ENCODE data around the gene PAIP2B.
"Not testable (repeated sequence)": the region's sequence is repeated elsewhere in the genome, so short reads cannot be mapped to it uniquely, and the experiment has no call there.

PAIP2B gene

GRCh38 chr2:71191570-71191943 lies 35.3 kb downstream of the PAIP2B start:
- no peaks in the 10 kb centered on the region for H3K4me1 ChIP-seq (ENCODE audit: insufficient read depth, low read length)
- H3K9ac ChIP-seq (ENCODE audit: low read depth, low read length) = no peak overlapping the region
- no peaks in the 10 kb centered on the region; the same call in 1 of the 2 replicates for H3K9me3 ChIP-seq (ENCODE audit: control insufficient read depth, insufficient read depth, low read length)
- H3K36me3 ChIP-seq (ENCODE audit: insufficient read depth, low read length) = no peaks in the 10 kb centered on the region

DNA sequence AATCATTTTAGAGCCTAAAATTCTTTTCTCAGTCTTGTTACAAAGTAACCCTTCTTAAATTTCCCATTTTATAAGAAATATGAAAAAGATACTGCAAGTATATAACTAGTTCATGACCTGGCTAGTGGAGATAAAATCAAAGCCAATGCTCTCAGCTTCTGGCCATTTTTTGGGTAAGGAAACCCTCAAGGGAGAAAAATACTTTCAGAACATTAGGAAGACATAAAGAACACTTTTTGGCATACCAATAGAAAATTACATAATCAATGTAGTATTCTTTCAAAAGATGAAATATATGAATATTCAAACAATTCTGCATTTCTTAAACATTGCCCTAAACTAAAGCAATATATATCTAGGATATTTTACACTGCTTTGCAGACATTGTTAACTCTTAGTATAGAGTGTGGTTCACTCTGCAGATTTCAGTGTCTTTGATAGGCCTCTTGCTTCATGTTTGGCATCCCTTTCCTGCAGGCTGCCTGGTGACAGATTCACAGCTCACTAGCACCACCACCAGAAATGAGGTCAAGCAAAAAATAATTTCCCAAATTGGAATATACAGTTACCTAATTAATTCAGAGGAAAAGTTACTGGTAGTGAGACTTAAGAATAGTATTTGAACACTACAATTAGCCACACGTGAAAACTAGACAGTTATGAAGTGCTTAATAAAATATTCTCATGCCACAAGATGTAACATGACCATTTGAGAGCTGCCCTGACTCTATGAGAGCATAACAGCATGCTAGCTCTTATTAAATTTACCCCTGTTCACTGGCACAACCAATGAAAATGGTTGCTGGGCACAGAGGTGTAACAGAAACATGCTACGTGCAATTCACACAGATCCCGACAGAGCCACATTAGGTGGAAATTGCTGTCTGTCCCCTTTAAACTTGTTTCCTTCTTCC lies 36.0 kb downstream of the PAIP2B start:
- Histone ChIP-seq H3K9ac (ENCODE audit: low read depth, low read length) (no peak overlapping the region), H3K36me3 (ENCODE audit: insufficient read depth, low read length) (no peaks in the 10 kb centered on the region), H3K9me3 (ENCODE audit: control insufficient read depth, insufficient read depth, low read length) (no peaks in the 10 kb centered on the region; the same call in 1 of the 2 replicates), H3K4me1 (ENCODE audit: insufficient read depth, low read length) (0 out of 2 replicates have a peak, but pooled peaks cover 2% of the 10 kb centered on the region)

DNA sequence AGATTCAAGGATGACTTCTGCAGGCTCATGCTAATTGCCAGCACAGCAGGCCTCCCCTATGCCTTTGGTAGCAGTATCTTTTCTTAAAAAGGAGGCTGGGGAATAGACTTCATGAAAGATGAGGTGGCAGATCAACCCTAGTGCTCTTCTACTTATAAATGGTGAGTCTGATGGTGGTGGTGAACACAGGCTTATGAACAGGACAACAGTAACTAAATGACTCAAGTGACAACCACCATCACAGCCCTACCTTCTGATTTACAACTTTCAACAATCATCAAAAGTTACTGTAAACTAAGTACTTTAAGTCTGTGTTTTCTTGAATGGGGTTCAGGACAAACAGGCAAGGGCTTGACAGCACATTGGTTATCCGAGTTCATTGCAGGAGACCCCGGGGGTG lies 39.3 kb downstream of the PAIP2B start:
- H3K36me3 ChIP-seq (ENCODE audit: insufficient read depth, low read length) = no peaks in the 10 kb centered on the region
- H3K9ac ChIP-seq (ENCODE audit: low read depth, low read length) = no peak overlapping the region
- H3K9me3 ChIP-seq (ENCODE audit: control insufficient read depth, insufficient read depth, low read length) = no peaks in the 10 kb centered on the region; the same call in 1 of the 2 replicates
- H3K4me1 ChIP-seq (ENCODE audit: insufficient read depth, low read length) = 0 out of 2 replicates have a peak, but pooled peaks cover 2% of the 10 kb centered on the region

DNA sequence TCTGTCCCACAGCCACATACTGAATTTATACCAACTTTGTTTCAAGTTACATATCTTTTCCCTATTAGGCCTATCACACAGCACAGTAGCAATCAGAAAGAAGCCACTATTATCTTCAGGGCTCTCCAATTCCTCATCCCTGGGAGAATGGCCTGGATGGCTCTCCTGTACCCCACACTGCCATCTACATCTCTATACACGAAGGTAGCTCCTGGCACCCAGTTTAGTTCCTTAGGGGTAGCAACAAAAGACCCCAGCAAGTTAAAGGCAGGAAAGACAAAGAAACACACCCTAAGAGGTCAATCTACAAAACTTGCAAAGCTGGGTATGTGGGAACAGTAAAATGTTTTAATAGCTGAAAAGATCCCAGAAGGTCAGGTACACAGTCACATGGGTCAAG lies 39.9 kb downstream of the PAIP2B start:
- 0 out of 2 replicates have a peak, but pooled peaks cover 2% of the 10 kb centered on the region for H3K4me1 ChIP-seq (ENCODE audit: insufficient read depth, low read length)
- no peak overlapping the region for H3K9ac ChIP-seq (ENCODE audit: low read depth, low read length)
- no peaks in the 10 kb centered on the region for H3K36me3 ChIP-seq (ENCODE audit: insufficient read depth, low read length)
- H3K9me3 ChIP-seq (ENCODE audit: control insufficient read depth, insufficient read depth, low read length) = no peaks in the 10 kb centered on the region

- not testable (repeated sequence) for H3K9me3 ChIP-seq (ENCODE audit: control insufficient read depth, insufficient read depth, low read length); H3K9ac ChIP-seq (ENCODE audit: low read depth, low read length); H3K36me3 ChIP-seq (ENCODE audit: insufficient read depth, low read length); H3K4me1 ChIP-seq (ENCODE audit: insufficient read depth, low read length)
Observed at GRCh38 chr2:71183306-71184115, 43.4 kb downstream of the PAIP2B start.

- Histone ChIP-seq H3K9me3 (ENCODE audit: control insufficient read depth, insufficient read depth, low read length) (no peaks in the 10 kb centered on the region), H3K4me1 (ENCODE audit: insufficient read depth, low read length) (0 out of 2 replicates have a peak, but pooled peaks cover under 1% of the 10 kb centered on the region), H3K9ac (ENCODE audit: low read depth, low read length) (no peak overlapping the region), H3K36me3 (ENCODE audit: insufficient read depth, low read length) (no peaks in the 10 kb centered on the region)
Observed at GRCh38 chr2:71181316-71181715, 45.6 kb downstream of the PAIP2B start.

- not testable (repeated sequence) for H3K4me1 ChIP-seq (ENCODE audit: insufficient read depth, low read length); H3K36me3 ChIP-seq (ENCODE audit: insufficient read depth, low read length); H3K9ac ChIP-seq (ENCODE audit: low read depth, low read length); H3K9me3 ChIP-seq (ENCODE audit: control insufficient read depth, insufficient read depth, low read length)
Observed at GRCh38 chr2:71178836-71179235, 48.1 kb downstream of the PAIP2B start.

GRCh38 chr2:71174207-71174606 lies 52.7 kb downstream of the PAIP2B start:
- Histone ChIP-seq H3K36me3 (ENCODE audit: insufficient read depth, low read length) (no peaks in the 10 kb centered on the region), H3K4me1 (ENCODE audit: insufficient read depth, low read length) (no peaks in the 10 kb centered on the region), H3K9ac (ENCODE audit: low read depth, low read length) (no peak overlapping the region), H3K9me3 (ENCODE audit: control insufficient read depth, insufficient read depth, low read length) (no peaks in the 10 kb centered on the region)

- Histone ChIP-seq H3K9me3 (ENCODE audit: control insufficient read depth, insufficient read depth, low read length) (no peaks in the 10 kb centered on the region), H3K4me1 (ENCODE audit: insufficient read depth, low read length) (no peaks in the 10 kb centered on the region), H3K9ac (ENCODE audit: low read depth, low read length) (no peak overlapping the region), H3K36me3 (ENCODE audit: insufficient read depth, low read length) (no peaks in the 10 kb centered on the region)
Observed at GRCh38 chr2:71173096-71173495, 53.8 kb downstream of the PAIP2B start.

DNA sequence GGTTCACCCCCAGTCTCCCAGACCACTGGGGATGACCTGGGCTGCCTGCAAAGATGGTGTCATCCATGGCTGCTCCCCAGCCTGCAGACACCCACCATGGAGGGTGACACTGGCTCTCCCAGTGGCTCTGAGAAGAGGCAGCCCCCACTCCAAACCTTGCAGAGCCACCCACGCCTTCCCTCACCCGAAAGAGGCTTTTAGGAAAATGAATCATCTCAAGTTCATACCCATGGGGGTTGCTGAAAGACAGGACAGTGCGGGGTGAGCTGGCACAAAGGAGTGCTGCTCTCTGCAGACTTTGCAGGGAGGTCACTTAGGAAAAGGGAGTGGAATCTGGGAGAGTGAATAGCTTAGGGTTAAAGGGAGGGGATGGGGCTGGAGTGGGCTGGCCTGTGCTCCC lies 60.1 kb downstream of the PAIP2B start:
- Histone ChIP-seq H3K36me3 (ENCODE audit: insufficient read depth, low read length) (no peaks in the 10 kb centered on the region), H3K9ac (ENCODE audit: low read depth, low read length) (no peak overlapping the region), H3K9me3 (ENCODE audit: control insufficient read depth, insufficient read depth, low read length) (no peaks in the 10 kb centered on the region), H3K4me1 (ENCODE audit: insufficient read depth, low read length) (no peaks in the 10 kb centered on the region)

GRCh38 chr2:71157124-71157793 lies 69.6 kb downstream of the PAIP2B start:
- no peaks in the 10 kb centered on the region for H3K9me3 ChIP-seq (ENCODE audit: control insufficient read depth, insufficient read depth, low read length)
- H3K36me3 ChIP-seq (ENCODE audit: insufficient read depth, low read length) = no peaks in the 10 kb centered on the region
- H3K9ac ChIP-seq (ENCODE audit: low read depth, low read length) = no peak overlapping the region; the same call in 1 of the 2 replicates
- peaks cover 10% of the 10 kb centered on the region; the same call in 1 of the 2 replicates for H3K4me1 ChIP-seq (ENCODE audit: insufficient read depth, low read length)

GRCh38 chr2:71156573-71156972 lies 70.3 kb downstream of the PAIP2B start:
- no peaks in the 10 kb centered on the region for H3K36me3 ChIP-seq (ENCODE audit: insufficient read depth, low read length)
- no peak overlapping the region; the same call in 1 of the 2 replicates for H3K9ac ChIP-seq (ENCODE audit: low read depth, low read length)
- no peaks in the 10 kb centered on the region for H3K9me3 ChIP-seq (ENCODE audit: control insufficient read depth, insufficient read depth, low read length)
- peaks cover 10% of the 10 kb centered on the region; the same call in 1 of the 2 replicates for H3K4me1 ChIP-seq (ENCODE audit: insufficient read depth, low read length)

- Histone ChIP-seq H3K36me3 (ENCODE audit: insufficient read depth, low read length) (no peaks in the 10 kb centered on the region), H3K4me1 (ENCODE audit: insufficient read depth, low read length) (peaks cover 10% of the 10 kb centered on the region; the same call in 1 of the 2 replicates), H3K9me3 (ENCODE audit: control insufficient read depth, insufficient read depth, low read length) (no peaks in the 10 kb centered on the region), H3K9ac (ENCODE audit: low read depth, low read length) (no peak overlapping the region)
Observed at GRCh38 chr2:71155846-71156245, 71.1 kb downstream of the PAIP2B start.

DNA sequence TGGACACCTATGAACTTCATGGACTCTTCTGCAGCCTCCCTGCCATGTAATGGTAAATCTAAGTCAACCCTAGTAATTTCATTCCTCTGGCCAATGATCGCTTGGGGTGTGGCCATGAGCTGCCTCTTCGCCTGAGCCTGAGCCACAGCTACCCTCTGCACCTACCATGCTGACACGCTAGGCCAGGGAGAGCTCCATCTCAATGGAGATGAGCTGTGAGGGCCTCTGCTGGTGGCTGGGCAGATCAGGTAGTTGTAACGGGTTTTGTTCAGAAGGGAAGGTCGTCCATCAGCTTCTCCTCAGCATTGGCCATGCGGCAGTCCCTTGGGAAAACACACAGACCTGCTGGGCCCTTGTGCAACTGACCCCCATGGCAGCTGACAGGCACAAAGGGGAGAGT lies 72.1 kb downstream of the PAIP2B start:
- peaks cover 10% of the 10 kb centered on the region; the same call in 1 of the 2 replicates for H3K4me1 ChIP-seq (ENCODE audit: insufficient read depth, low read length)
- no peaks in the 10 kb centered on the region for H3K9me3 ChIP-seq (ENCODE audit: control insufficient read depth, insufficient read depth, low read length)
- H3K9ac ChIP-seq (ENCODE audit: low read depth, low read length) = no peak overlapping the region
- no peaks in the 10 kb centered on the region for H3K36me3 ChIP-seq (ENCODE audit: insufficient read depth, low read length)
